H1 (cell line): Measurements from ENCODE around the gene QSOX2. TPM values are rescaled to one million over a fixed set of nuclear protein-coding genes. Genes with fewer than 3 reads are reported as not detected.
A peak's percentile ranks its signal among the peaks of the same experiment; 100 is the strongest.

Experiments used
- CTCF ChIA-PET: fragments of 300-600 bp; sonication (Branson Sonifier 250); formaldehyde crosslinking; loops from one replicate; lab custom pipeline; 2021; ENCODE audit not compliant: partially characterized antibody; lab: Charles Lee
- POLR2A ChIA-PET: fragments of 300-600 bp; sonication (Branson Sonifier 250); formaldehyde crosslinking; loops from one replicate; lab custom pipeline; 2021; ENCODE audit warnings: inconsistent platforms; ENCODE audit not compliant: partially characterized antibody; lab: Charles Lee
- DNase-seq, 2 experiments: peaks; one replicate each; pipeline versions ENCODE4 v3.0.0 to v3.0.0-alpha.2; 2010 to 2022; ENCODE audit warnings: low spot score in 2 of 2, low read depth in 1 of 2, mixed read lengths in 1 of 2
- FAIRE-seq: peaks from 2 replicates; lab custom pipeline; 2011; peaks lifted over from hg19 to GRCh38; lab: Jason Lieb, UNC
- H2AFZ ChIP-seq: 2 replicates; pipeline ENCODE4 v1.8.1; 2012; ENCODE audit warnings: low read length, inconsistent platforms
- H2AK5ac ChIP-seq: 2 replicates; pipeline ENCODE4 v1.6.1; 2013; ENCODE audit warnings: low read depth, low read length
- H2BK120ac ChIP-seq: replicated peaks from 2 replicates; pipeline ENCODE3; 2013; ENCODE audit warnings: low read depth, low read length, inconsistent platforms
- H2BK12ac ChIP-seq: 2 replicates; pipeline ENCODE4 v1.6.1; 2013; ENCODE audit warnings: low read depth, low read length
- H2BK15ac ChIP-seq: 2 replicates; pipeline ENCODE4 v1.6.1; 2013; ENCODE audit warnings: low read length
- H2BK20ac ChIP-seq: 2 replicates; pipeline ENCODE4 v1.6.1; 2013; ENCODE audit warnings: low read length
- H2BK5ac ChIP-seq: 2 replicates; pipeline ENCODE4 v1.6.1; 2013; ENCODE audit warnings: low read depth, low read length
- H3K14ac ChIP-seq: 2 replicates; pipeline ENCODE4 v1.6.1; 2013; ENCODE audit warnings: inconsistent platforms; ENCODE audit not compliant: insufficient read length
- H3K18ac ChIP-seq: 2 replicates; pipeline ENCODE4 v1.6.1; 2013; ENCODE audit warnings: low read length; ENCODE audit errors: extremely low read depth
- H3K23ac ChIP-seq: 2 replicates; pipeline ENCODE4 v1.6.1; 2013; ENCODE audit warnings: inconsistent platforms; ENCODE audit not compliant: insufficient read length
- H3K23me2 ChIP-seq: 2 replicates; pipeline ENCODE4 v1.6.1; 2013; ENCODE audit warnings: low read depth, low read length
- H3K27ac ChIP-seq: 2 replicates; pipeline ENCODE4 v1.6.1; 2011; ENCODE audit warnings: low read depth, low read length, inconsistent platforms
- H3K27me3 ChIP-seq, 4 experiments: replicated peaks in 1 of 4; 1 replicate in 1 of 4; 2 replicates in 3 of 4; pipeline versions ENCODE4 v1.6.1 to v1.8.1; 2011 to 2013; ENCODE audit warnings: low read length in 3 of 4, mild to moderate bottlenecking in 3 of 4, inconsistent platforms in 2 of 4, mixed read lengths in 2 of 4, moderate library complexity in 1 of 4; ENCODE audit not compliant: control insufficient read depth in 3 of 4, insufficient read depth in 3 of 4; ENCODE audit errors: extremely low read depth in 1 of 4
- H3K36me3 ChIP-seq, 4 experiments: 2 replicates each; pipeline versions ENCODE4 v1.6.1 to v1.8.1; 2011 to 2013; ENCODE audit warnings: mild to moderate bottlenecking in 4 of 4, low read length in 3 of 4, moderate library complexity in 2 of 4, control low read depth in 1 of 4, inconsistent platforms in 1 of 4; ENCODE audit not compliant: insufficient read depth in 4 of 4, control insufficient read depth in 2 of 4
- H3K4ac ChIP-seq: replicated peaks from 2 replicates; pipeline ENCODE3; 2013; ENCODE audit warnings: low read length, low read depth, mixed read lengths, inconsistent platforms; ENCODE audit not compliant: insufficient read length
- H3K4me1 ChIP-seq, 4 experiments: replicated peaks in 1 of 4; 1 replicate in 1 of 4; 2 replicates in 3 of 4; pipeline versions ENCODE4 v1.6.1 to v1.8.1; 2011 to 2013; ENCODE audit warnings: low read length in 3 of 4, inconsistent platforms in 2 of 4, mixed read lengths in 1 of 4; ENCODE audit not compliant: insufficient read depth in 4 of 4, control insufficient read depth in 3 of 4
- H3K4me2 ChIP-seq, 2 experiments: 2 replicates each; pipeline versions ENCODE4 v1.6.1 to v1.8.1; 2011 to 2013; ENCODE audit warnings: low read depth in 2 of 2, low read length in 2 of 2, control low read depth in 1 of 2, inconsistent platforms in 1 of 2, mild to moderate bottlenecking in 1 of 2; ENCODE audit not compliant: insufficient read depth in 1 of 2
- H3K4me3 ChIP-seq, 4 experiments: fragments of 200-600, 300-600 bp in 1 of 4; sonication (generic), shearing (Covaris generic), sonication (Bioruptor Twin) in 1 of 4; 2 replicates each; pipeline versions ENCODE4 v1.5.1 to v1.8.1; 2011 to 2016; ENCODE audit warnings: low read length in 4 of 4, low read depth in 3 of 4, control low read depth in 2 of 4, inconsistent platforms in 2 of 4, mild to moderate bottlenecking in 2 of 4, mixed read lengths in 1 of 4, moderate library complexity in 1 of 4; ENCODE audit not compliant: insufficient read depth in 2 of 4; ENCODE audit errors: extremely low read depth in 1 of 4
- H3K56ac ChIP-seq: replicated peaks from 2 replicates; pipeline ENCODE3; 2013; ENCODE audit warnings: low read depth, mild to moderate bottlenecking, mixed read lengths, low read length, inconsistent platforms; ENCODE audit not compliant: insufficient read length
- H3K79me1 ChIP-seq: 2 replicates; pipeline ENCODE4 v1.6.1; 2013; ENCODE audit warnings: low read depth, low read length, control low read depth
- H3K79me2 ChIP-seq, 2 experiments: 2 replicates each; pipeline versions ENCODE4 v1.6.1 to v1.8.1; 2012 to 2013; ENCODE audit warnings: low read length in 2 of 2, mild to moderate bottlenecking in 2 of 2, inconsistent platforms in 1 of 2; ENCODE audit not compliant: insufficient read depth in 2 of 2, control insufficient read depth in 1 of 2
- H3K9ac ChIP-seq, 4 experiments: replicated peaks in 1 of 4; 1 replicate in 1 of 4; 2 replicates in 3 of 4; pipeline versions ENCODE4 v1.6.1 to v1.8.1; 2011 to 2013; ENCODE audit warnings: low read depth in 3 of 4, low read length in 3 of 4, control low read depth in 2 of 4, mild to moderate bottlenecking in 2 of 4, moderate library complexity in 2 of 4, inconsistent platforms in 1 of 4; ENCODE audit errors: extremely low read depth in 1 of 4
- H3K9me3 ChIP-seq, 2 experiments: 2 replicates each; pipeline versions ENCODE4 v1.6.1 to v1.8.1; 2012 to 2013; ENCODE audit warnings: mild to moderate bottlenecking in 2 of 2, moderate library complexity in 2 of 2, control low read depth in 1 of 2, inconsistent platforms in 1 of 2, low read depth in 1 of 2, low read length in 1 of 2, mixed read lengths in 1 of 2; ENCODE audit not compliant: insufficient read depth in 2 of 2
- H4K20me1 ChIP-seq, 2 experiments: replicated peaks in 1 of 2; 2 replicates each; pipeline versions ENCODE3 to v1.8.1; 2011 to 2013; ENCODE audit warnings: inconsistent platforms in 2 of 2, low read length in 2 of 2, mild to moderate bottlenecking in 1 of 2; ENCODE audit not compliant: insufficient read depth in 2 of 2, control insufficient read depth in 1 of 2
- H4K5ac ChIP-seq: 2 replicates; pipeline ENCODE4 v1.6.1; 2013; ENCODE audit warnings: low read length, low read depth, mixed read lengths, inconsistent platforms; ENCODE audit not compliant: insufficient read length
- H4K8ac ChIP-seq: 2 replicates; pipeline ENCODE4 v1.8.0; 2013; ENCODE audit warnings: mild to moderate bottlenecking, moderate library complexity, low read length, inconsistent platforms; ENCODE audit not compliant: insufficient read depth; ENCODE audit errors: extremely low read depth
- H4K91ac ChIP-seq: replicated peaks from 2 replicates; pipeline ENCODE3; 2013; ENCODE audit warnings: low read length, mixed read lengths, inconsistent platforms; ENCODE audit not compliant: insufficient read length
- EZH2 ChIP-seq: fragments of 200-600 bp; sonication (generic); IDR thresholded peaks from 2 replicates; pipeline ENCODE4 v1.7.1; 2012; ENCODE audit warnings: low read depth, mild to moderate bottlenecking, moderate library complexity, low read length, inconsistent platforms; ENCODE audit not compliant: severe bottlenecking
- FOSL1 ChIP-seq: IDR thresholded peaks from 2 replicates; pipeline ENCODE4 v1.6.1; 2011; ENCODE audit warnings: mild to moderate bottlenecking, low read depth, low read length, moderate library complexity; ENCODE audit not compliant: insufficient read depth
- KDM4A ChIP-seq: IDR thresholded peaks from one replicate; pipeline ENCODE4 v1.7.1; 2012; ENCODE audit warnings: low read depth, mild to moderate bottlenecking, moderate library complexity, low read length, inconsistent platforms; ENCODE audit not compliant: severe bottlenecking
- NRF1 ChIP-seq: IDR thresholded peaks from 2 replicates; pipeline ENCODE4 v1.6.1; 2011; ENCODE audit warnings: mild to moderate bottlenecking, low read depth, low read length, improper control_type of control experiment
- PHF8 ChIP-seq: fragments of 200-600 bp; sonication (generic); conservative IDR thresholded peaks from 2 replicates; pipeline ENCODE4 v1.7.1; 2012; ENCODE audit warnings: low read depth, mild to moderate bottlenecking, inconsistent platforms, low read length, moderate library complexity
- POLR2A ChIP-seq, 2 experiments: IDR thresholded peaks; 1 replicate in 1 of 2; 2 replicates in 1 of 2; pipeline ENCODE4 v1.6.1; 2011; ENCODE audit warnings: low read depth in 2 of 2, low read length in 2 of 2, mild to moderate bottlenecking in 2 of 2; ENCODE audit errors: control extremely low read depth in 1 of 2
- RAD21 ChIP-seq, 2 experiments: IDR thresholded peaks in 1 of 2; conservative IDR thresholded peaks in 1 of 2; 2 replicates each; pipeline ENCODE4 v1.6.1; 2011; ENCODE audit warnings: low read depth in 2 of 2, low read length in 2 of 2, improper control_type of control experiment in 1 of 2, inconsistent platforms in 1 of 2, mild to moderate bottlenecking in 1 of 2, moderate library complexity in 1 of 2
- SUZ12 ChIP-seq: fragments of 200-600 bp; sonication (generic); IDR thresholded peaks from 2 replicates; pipeline ENCODE4 v1.6.1; 2012; ENCODE audit warnings: mild to moderate bottlenecking, inconsistent platforms, low read length, moderate library complexity, mixed read lengths
- ZNF274 ChIP-seq: IDR thresholded peaks from 2 replicates; pipeline ENCODE4 v1.7.0; 2012; ENCODE audit warnings: low read length, borderline replicate concordance; ENCODE audit errors: extremely low read depth
- WGBS, 2 experiments: shearing (Covaris generic) in 1 of 2; methylation state at CpG; one replicate each; pipeline versions ENCODE4 v1.1.6 to v1.1.7; 2013 to 2015; ENCODE audit warnings: low lambda C conversion rate in 2 of 2, mixed read lengths in 2 of 2, inconsistent platforms in 1 of 2, low coverage in 1 of 2, missing lambda C conversion rate in 1 of 2; ENCODE audit not compliant: insufficient replicate concordance in 2 of 2, insufficient coverage in 1 of 2, insufficient read length in 1 of 2; ENCODE audit errors: extremely low coverage in 1 of 2, missing lambda C conversion rate in 1 of 2; 5-methylcytosine and 5-hydroxymethylcytosine counted together
- polyA plus RNA-seq, 7 experiments: library from polyadenylated mRNA; depleted of rRNA in 3 of 7; stranded (reverse) in 5 of 7; unstranded in 2 of 7; fragments of >200 nt in 5 of 7; fragments of 200-250 nt in 2 of 7; gene quantifications; 1 replicate in 5 of 7; 2 replicates in 1 of 7; 4 replicates in 1 of 7; pipeline versions ENCODE4 v1.2.1 to v1.2.3, GENCODE V29; 2011 to 2013; ENCODE audit warnings: missing spikeins in 2 of 7, mixed read lengths in 2 of 7
- total RNA-seq: library from RNA; stranded (reverse); fragmentation: NEBNext Ultra II Directional; extraction: Animal tissue kit (Norgen Biotek cat#: 25700); gene quantifications from 2 replicates; pipeline ENCODE4 v1.2.1, GENCODE V29; 2021
- TF ChIP-seq, protein P1 (sequence below), 3 experiments: IDR thresholded peaks; 1 replicate in 2 of 3; 2 replicates in 1 of 3; pipeline versions ENCODE4 v1.5.1 to v1.6.1; 2011; ENCODE audit warnings: low read length in 3 of 3, mild to moderate bottlenecking in 3 of 3, inconsistent platforms in 2 of 3, low read depth in 1 of 3, moderate library complexity in 1 of 3; ENCODE audit not compliant: insufficient read depth in 1 of 3; ENCODE audit errors: control extremely low read depth in 1 of 3

Gene QSOX2
- total and polyA plus RNA-seq, 2 of the 8 experiments (the other 6 are each of a cell fraction or from before 2014, with no cell fraction given): 18.0 to 28.6 TPM

DNA sequence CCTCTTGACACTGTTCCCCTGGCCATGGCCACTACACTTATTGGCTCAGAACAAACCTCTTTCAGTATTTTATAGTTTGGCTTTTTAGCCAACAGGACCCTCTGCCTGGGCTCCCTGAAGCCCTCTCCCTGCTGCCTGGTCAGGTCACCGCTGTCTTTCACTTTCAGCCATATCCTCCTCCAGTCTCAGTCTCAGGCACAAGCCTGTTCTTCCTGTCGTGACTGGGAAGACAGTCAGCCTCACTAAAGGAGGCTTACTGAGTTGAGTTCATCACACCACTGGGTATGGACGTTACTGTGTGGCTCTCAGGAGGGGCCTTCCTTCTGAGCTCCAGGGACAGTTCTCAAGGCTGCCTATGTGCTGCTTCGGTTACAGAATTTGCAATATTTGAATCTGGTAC lies 2.0 kb downstream of the QSOX2 start:
- H2BK20ac ChIP-seq: no peak overlapping the region
- no peaks in the 10 kb centered on the region for H3K9me3 ChIP-seq
- peak overlapping the region in 1 of 4 experiments; percentile 39; a peak in 2 of 7 replicates for H3K9ac ChIP-seq
- no peak overlapping the region for H4K5ac ChIP-seq
- ChIA-PET POLR2A (no interaction called here), CTCF (interaction anchor here (0.7 to 1.3 kb wide), 7 partner anchors 10 to 26 kb away, joined by 3 to 5 read pairs (median 3); no protein-coding TSS in a partner anchor)
- peaks cover 24% of the 10 kb centered on the region for H3K79me1 ChIP-seq
- no peak for DNase-seq
- no peak overlapping the region; the same call in 1 of the 2 replicates for H2AK5ac ChIP-seq
- peak overlapping the region; percentile 86 to 98 for H3K4me2 ChIP-seq
- no peak overlapping the region for H3K27ac ChIP-seq
- peak overlapping the region in 1 of 4 experiments; percentile 92; a peak in 2 of 8 replicates for H3K4me3 ChIP-seq
- no peak overlapping the region for H2BK5ac ChIP-seq
- no peak overlapping the region for H4K91ac ChIP-seq
- peaks cover 3 to 21% (median 13%) of the 10 kb centered on the region in 4 experiments for H3K4me1 ChIP-seq
- H3K36me3 ChIP-seq: peaks cover 0 to 3% (median 1%) of the 10 kb centered on the region in 4 experiments; a peak in 2 of 8 replicates
- H3K18ac ChIP-seq: no peak overlapping the region
- peaks cover 19 to 35% of the 10 kb centered on the region in 2 experiments for H4K20me1 ChIP-seq
- no peak overlapping the region for H3K23ac ChIP-seq
- no peak overlapping the region for H2BK120ac ChIP-seq
- H3K4ac ChIP-seq: no peak overlapping the region
- WGBS, 2 experiments: 80% methylated on average over 4 of the region's 4 CpGs; no CpG with 5 or more reads in 1 of the 2 experiments
- no peaks in the 10 kb centered on the region; the same call in 1 of the 2 replicates for H3K23me2 ChIP-seq
- no peak overlapping the region for H3K14ac ChIP-seq
- FAIRE-seq: no peak
- H3K79me2 ChIP-seq: peaks cover 9 to 65% of the 10 kb centered on the region in 2 experiments
- H2BK12ac ChIP-seq: no peak overlapping the region
- no peak overlapping the region for H3K56ac ChIP-seq
- peaks cover 0 to 7% (median 1%) of the 10 kb centered on the region in 4 experiments; a peak in 4 of 7 replicates for H3K27me3 ChIP-seq
- H2AFZ ChIP-seq: no peak overlapping the region
- H2BK15ac ChIP-seq: no peak overlapping the region
- H4K8ac ChIP-seq: no peak overlapping the region
- TF ChIP-seq NRF1 (no peak), POLR2A (IDR thresholded peaks at IDR 0.05; ENCODE audit: control extremely low read depth in 1 of 2, low read depth in 2 of 2, low read length in 2 of 2) (no peak), KDM4A (no peak), RAD21 (IDR thresholded peaks at IDR 0.05 in 1 of 2, conservative IDR thresholded peaks at IDR 0.05 in 1 of 2; ENCODE audit: low read depth in 2 of 2, low read length in 2 of 2) (no peak), ZNF274 (no peak), FOSL1 (no peak), PHF8 (no peak), SUZ12 (no peak), EZH2 (no peak)
- TF ChIP-seq, protein P1, sequence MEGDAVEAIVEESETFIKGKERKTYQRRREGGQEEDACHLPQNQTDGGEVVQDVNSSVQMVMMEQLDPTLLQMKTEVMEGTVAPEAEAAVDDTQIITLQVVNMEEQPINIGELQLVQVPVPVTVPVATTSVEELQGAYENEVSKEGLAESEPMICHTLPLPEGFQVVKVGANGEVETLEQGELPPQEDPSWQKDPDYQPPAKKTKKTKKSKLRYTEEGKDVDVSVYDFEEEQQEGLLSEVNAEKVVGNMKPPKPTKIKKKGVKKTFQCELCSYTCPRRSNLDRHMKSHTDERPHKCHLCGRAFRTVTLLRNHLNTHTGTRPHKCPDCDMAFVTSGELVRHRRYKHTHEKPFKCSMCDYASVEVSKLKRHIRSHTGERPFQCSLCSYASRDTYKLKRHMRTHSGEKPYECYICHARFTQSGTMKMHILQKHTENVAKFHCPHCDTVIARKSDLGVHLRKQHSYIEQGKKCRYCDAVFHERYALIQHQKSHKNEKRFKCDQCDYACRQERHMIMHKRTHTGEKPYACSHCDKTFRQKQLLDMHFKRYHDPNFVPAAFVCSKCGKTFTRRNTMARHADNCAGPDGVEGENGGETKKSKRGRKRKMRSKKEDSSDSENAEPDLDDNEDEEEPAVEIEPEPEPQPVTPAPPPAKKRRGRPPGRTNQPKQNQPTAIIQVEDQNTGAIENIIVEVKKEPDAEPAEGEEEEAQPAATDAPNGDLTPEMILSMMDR (IDR thresholded peaks at IDR 0.05; ENCODE audit: control extremely low read depth in 1 of 3, insufficient read depth in 1 of 3, low read depth in 1 of 3, low read length in 3 of 3): no peak
